Stimulated activated CD8-positive, alpha-beta memory T cell treated with anti-CD3 and anti-CD28 coated beads, Interleukin-2, amount 100 ng/mL, for 1 hour (primary cell): Measurements from ENCODE around the gene CDHR3.

Experiments used
- DNase-seq, 2 donors: peaks; one replicate each; pipeline ENCODE4 v3.0.0-alpha.2; 2020; ENCODE audit warnings: low read depth in 2 of 2

CDHR3 gene

GRCh38 chr7:106050746-106051117 is 87.7 kb downstream of the CDHR3 start:
- DNase-seq = no peak

GRCh38 chr7:106052681-106053080 is 89.6 kb downstream of the CDHR3 start:
- no peak for DNase-seq

- no peak for DNase-seq
These were observed 90.0 kb downstream of the CDHR3 start for GRCh38 chr7:106053109-106053508.

- DNase-seq = no peak
These were observed 91.3 kb downstream of the CDHR3 start for GRCh38 chr7:106054156-106054910.

GRCh38 chr7:106054971-106055532 is 92.0 kb downstream of the CDHR3 start:
- no peak for DNase-seq

GRCh38 chr7:106056513-106057203 is 93.6 kb downstream of the CDHR3 start:
- DNase-seq = peak; percentile 26 to 52

GRCh38 chr7:106057204-106057961 is 94.3 kb downstream of the CDHR3 start:
- no peak for DNase-seq

GRCh38 chr7:106057962-106058927 is 95.2 kb downstream of the CDHR3 start:
- no peak for DNase-seq

GRCh38 chr7:106058928-106059324 is 95.9 kb downstream of the CDHR3 start:
- no peak for DNase-seq

GRCh38 chr7:106059556-106059955 is 96.5 kb downstream of the CDHR3 start:
- DNase-seq = no peak

- DNase-seq = no peak
These were observed 97.4 kb downstream of the CDHR3 start for GRCh38 chr7:106060394-106060920.

- no peak for DNase-seq
These were observed 98.4 kb downstream of the CDHR3 start for GRCh38 chr7:106061301-106061979.

GRCh38 chr7:106062006-106062405 is 98.9 kb downstream of the CDHR3 start:
- no peak for DNase-seq

GRCh38 chr7:106062521-106062931 is 99.5 kb downstream of the CDHR3 start:
- DNase-seq = no peak

GRCh38 chr7:106063024-106063423 is 100.0 kb downstream of the CDHR3 start:
- no peak for DNase-seq

GRCh38 chr7:106063692-106064091 is 100.6 kb downstream of the CDHR3 start:
- no peak for DNase-seq

- DNase-seq = no peak
These were observed 101.3 kb downstream of the CDHR3 start for GRCh38 chr7:106064316-106064715.

GRCh38 chr7:106064771-106065574 is 101.9 kb downstream of the CDHR3 start:
- DNase-seq = no peak
